Activated naive CD8-positive, alpha-beta T cell (primary cell): ENCODE results near the gene HUS1.
"Not testable (repeated sequence)": the region's sequence is repeated elsewhere in the genome, so short reads cannot be mapped to it uniquely, and the experiment has no call there.

Source experiments
- H3K27ac Mint-ChIP-seq: one replicate; pipeline ENCODE4 v1.8.0; 2021; ENCODE audit warnings: mixed read lengths
- H3K27me3 Mint-ChIP-seq: one replicate; pipeline ENCODE4 v1.8.0; 2021; ENCODE audit warnings: mixed read lengths
- H3K36me3 Mint-ChIP-seq: one replicate; pipeline ENCODE4 v1.8.0; 2021; ENCODE audit warnings: mixed read lengths
- H3K4me1 Mint-ChIP-seq: one replicate; pipeline ENCODE4 v1.8.0; 2021; ENCODE audit warnings: low read depth, mixed read lengths
- H3K4me3 Mint-ChIP-seq: one replicate; pipeline ENCODE4 v1.8.0; 2021; ENCODE audit warnings: mild to moderate bottlenecking, mixed read lengths
- H3K9me3 Mint-ChIP-seq: one replicate; pipeline ENCODE4 v1.8.0; 2021; ENCODE audit warnings: low read depth, mixed read lengths

The HUS1 gene

DNA sequence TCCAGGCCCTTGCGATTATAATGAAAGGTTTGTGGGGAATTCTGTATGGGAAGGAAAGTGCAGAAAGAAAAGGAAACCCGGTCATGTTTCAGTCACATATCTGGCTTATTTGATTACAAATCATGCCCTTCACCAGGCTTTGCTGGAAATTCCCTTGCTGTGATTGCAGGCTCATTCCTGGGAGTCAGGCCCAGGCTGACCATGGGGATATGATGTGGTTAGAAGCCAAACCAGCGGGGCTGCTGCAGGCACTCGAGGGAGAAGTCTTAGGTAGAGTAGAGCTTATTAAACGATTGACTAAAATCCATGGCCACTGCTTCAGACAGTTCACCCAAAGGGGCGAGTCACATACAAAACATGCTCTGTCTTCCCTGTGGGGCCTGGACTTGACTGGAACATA, 47.4 kb downstream of the HUS1 start:
- Mint-ChIP-seq H3K4me3 (no peak overlapping the region), H3K9me3 (no peaks in the 10 kb centered on the region), H3K36me3 (no peaks in the 10 kb centered on the region), H3K27me3 (no peaks in the 10 kb centered on the region), H3K4me1 (no peaks in the 10 kb centered on the region), H3K27ac (no peak overlapping the region)

DNA sequence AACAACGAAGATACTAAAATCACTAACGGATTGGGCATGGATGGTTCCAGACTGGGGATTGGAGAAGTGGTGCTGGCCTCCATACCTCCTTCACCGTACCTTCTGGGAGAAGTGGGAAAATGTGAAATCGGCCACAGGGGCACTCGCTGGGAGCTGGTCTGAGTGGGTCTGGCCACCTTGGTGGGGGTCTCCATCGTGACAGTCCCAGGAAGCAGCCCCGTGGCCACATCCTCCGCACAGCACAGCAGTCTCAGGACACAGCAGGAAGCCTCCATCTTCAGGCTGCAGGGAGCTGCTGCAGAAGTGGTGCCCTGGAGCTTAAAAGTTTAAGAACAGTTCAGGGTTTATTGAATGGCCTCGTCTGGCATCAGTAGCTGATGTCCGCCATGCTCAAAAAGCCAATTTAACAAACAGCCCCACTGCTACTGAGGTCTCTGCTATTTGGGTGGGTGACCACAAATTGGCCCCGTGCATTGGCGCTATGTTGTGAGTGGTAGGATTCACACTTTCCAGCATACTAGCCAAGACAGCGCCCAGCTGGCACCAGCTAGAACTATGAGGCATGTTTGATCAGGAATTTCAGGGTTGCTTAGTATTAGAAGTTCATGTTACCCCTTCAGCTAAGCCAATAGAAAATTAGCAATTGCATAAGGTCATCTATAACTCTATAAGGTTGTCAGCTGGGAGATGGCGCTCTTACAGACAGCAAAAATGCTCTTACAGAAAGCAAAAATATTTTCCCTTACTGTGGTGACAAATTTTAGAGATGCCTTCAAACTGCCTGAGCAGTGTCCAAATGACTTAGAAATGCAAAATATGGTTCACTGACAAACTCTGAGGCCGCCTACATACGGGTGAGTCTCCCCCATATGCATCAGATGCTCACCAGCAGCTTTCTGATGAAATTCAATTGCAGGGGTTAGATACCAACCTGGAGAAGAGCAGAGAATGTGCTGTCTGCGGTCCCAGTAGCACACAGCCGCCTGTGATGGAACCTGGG, 48.1 kb downstream of the HUS1 start:
- no peaks in the 10 kb centered on the region for H3K27me3 Mint-ChIP-seq
- H3K4me3 Mint-ChIP-seq = no peak overlapping the region
- H3K27ac Mint-ChIP-seq = no peak overlapping the region
- H3K36me3 Mint-ChIP-seq = no peaks in the 10 kb centered on the region
- H3K9me3 Mint-ChIP-seq = no peaks in the 10 kb centered on the region
- H3K4me1 Mint-ChIP-seq = no peaks in the 10 kb centered on the region

DNA sequence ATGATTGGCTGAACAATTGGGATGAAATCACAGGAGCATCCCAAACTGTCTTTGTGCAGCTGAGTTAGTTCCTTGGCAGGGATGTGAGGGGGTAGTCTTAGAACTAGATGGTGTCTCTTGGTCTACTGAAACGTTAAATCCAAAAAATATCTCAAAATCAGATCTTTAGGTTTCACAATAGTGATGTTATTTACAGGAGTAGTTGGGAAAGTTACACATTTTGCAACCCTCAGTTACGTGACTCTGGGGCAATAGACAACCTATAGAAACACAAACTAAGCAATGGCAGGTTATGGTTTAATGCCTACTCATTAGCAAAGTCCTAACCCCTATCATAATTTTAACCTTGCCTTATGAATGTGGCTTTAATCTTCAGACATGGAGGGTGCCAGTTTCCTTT, 55.1 kb downstream of the HUS1 start:
- H3K4me1 Mint-ChIP-seq = no peaks in the 10 kb centered on the region
- no peak overlapping the region for H3K27ac Mint-ChIP-seq
- H3K36me3 Mint-ChIP-seq = no peaks in the 10 kb centered on the region
- no peak overlapping the region for H3K4me3 Mint-ChIP-seq
- H3K27me3 Mint-ChIP-seq = no peaks in the 10 kb centered on the region
- H3K9me3 Mint-ChIP-seq = peaks cover 5% of the 10 kb centered on the region

DNA sequence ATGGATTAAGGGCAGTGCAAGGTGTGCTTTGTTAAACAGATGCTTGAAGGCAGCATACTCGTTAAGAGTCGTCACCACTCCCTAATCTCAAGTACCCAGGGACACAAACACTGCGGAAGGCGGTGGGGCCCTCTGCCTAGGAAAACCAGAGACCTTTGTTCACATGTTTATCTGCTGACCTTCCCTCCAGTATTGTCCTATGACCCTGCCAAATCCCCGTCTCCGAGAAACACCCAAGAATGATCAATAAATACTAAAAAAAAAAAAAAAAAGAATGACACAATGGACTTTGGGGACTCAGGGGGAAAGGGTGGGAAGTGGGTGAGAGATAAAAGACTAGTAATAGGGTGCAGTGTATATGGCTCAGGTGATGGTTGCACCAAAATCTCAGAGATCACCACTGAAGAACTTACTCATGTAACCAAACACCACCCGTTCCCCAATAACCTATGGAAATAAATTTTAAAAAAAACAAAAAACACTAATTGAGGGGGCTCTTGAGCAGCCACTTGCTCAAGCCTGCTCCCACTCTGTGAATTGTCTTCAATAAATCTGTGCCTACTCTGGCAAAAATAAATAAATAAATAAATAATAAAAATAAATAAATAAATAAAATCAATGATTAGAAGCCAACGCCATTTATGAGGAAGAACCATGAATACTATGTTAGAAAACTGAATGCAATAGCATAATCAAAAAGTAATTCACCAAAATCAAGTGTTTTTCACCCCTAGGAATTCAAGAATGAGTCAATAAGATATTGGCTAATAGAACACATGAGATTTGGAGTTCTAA, 56.1 kb downstream of the HUS1 start:
- not testable (repeated sequence) for H3K27me3 Mint-ChIP-seq, H3K36me3 Mint-ChIP-seq, H3K4me1 Mint-ChIP-seq, H3K9me3 Mint-ChIP-seq, H3K4me3 Mint-ChIP-seq, H3K27ac Mint-ChIP-seq

DNA sequence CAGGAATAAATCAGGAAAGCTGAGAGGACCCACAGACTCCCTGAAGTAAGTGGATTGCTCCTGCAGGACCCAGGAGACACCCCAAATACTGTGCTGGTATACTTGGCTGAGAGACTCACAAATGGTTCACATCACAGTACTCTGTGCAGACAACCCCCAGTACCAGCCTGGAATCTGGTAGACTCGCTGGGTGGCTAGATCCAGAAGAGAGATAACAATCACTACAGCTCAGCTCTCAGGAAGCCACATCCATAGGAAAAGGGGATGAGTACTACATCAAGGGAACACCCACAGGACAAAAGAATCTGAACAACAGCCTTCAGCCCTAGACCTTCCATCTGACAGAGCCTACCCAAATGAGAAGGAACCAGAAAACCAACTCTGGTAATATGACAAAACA, 62.9 kb downstream of the HUS1 start:
- H3K27me3 Mint-ChIP-seq, H3K4me3 Mint-ChIP-seq, H3K4me1 Mint-ChIP-seq, H3K9me3 Mint-ChIP-seq, H3K27ac Mint-ChIP-seq, H3K36me3 Mint-ChIP-seq: not testable (repeated sequence)

DNA sequence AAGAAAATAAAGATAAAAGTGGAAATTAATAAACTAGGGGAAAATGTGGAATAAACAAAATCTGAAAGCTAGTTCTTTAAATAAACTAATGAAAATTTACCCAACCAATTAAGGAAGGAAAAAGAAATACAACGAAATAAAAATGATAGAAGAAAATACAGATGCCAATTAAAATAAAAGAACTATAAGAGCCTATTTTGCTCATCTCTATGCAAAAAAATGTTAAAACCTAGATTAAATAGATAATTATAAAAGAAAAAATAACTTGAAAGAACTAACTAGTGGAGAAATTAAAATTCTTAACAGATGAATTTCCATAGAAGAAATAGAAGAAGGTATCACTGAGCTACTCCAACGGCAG, 63.8 kb downstream of the HUS1 start:
- Mint-ChIP-seq H3K9me3 (no peaks in the 10 kb centered on the region), H3K27me3 (peaks cover 3% of the 10 kb centered on the region), H3K4me1 (no peaks in the 10 kb centered on the region), H3K36me3 (no peaks in the 10 kb centered on the region), H3K4me3 (no peak overlapping the region), H3K27ac (no peak overlapping the region)

DNA sequence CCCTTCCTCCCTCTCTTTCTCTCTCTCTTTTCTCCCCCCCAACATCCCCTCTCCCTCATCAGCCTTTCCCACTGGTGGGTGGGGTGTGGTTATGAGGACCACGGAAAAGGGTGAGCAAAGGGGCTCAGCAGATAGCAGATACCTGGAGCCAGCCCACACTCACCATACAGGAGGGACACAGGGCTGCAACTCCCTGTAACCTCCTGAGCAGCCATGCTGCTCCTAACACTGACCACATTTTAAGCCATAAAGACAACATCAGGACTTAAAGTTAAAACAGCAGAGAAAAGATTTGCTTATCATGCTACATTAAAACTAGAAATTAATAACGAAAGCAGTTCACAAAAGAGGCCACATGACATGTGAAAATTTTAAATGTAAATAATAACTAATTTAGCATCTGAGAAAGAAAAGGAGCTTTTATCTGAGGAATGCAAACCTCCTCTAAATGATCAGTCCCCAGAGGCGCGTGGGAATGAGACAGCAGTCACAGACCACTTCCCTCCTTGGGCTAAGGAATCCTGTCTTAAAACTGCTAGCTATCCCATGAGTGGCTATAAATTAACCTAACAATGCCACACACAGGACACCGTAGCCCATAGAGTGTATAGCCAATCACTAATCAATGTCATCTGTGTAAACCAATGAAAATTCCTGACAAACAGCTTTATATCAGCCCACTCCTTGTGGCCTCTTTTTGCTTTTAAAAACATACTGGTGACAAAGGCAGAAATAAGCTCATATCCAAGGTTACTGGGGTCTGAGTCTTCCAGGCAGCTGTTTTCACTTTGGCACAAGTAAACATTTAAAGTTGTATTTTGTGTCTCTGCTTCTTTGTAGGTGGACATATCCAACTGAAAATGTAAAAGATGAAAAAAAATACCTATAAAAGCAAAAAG, 64.4 kb downstream of the HUS1 start:
- H3K27me3 Mint-ChIP-seq = peaks cover 3% of the 10 kb centered on the region
- H3K4me3 Mint-ChIP-seq = no peak overlapping the region
- H3K4me1 Mint-ChIP-seq = no peaks in the 10 kb centered on the region
- no peak overlapping the region for H3K27ac Mint-ChIP-seq
- H3K36me3 Mint-ChIP-seq = no peaks in the 10 kb centered on the region
- H3K9me3 Mint-ChIP-seq = no peaks in the 10 kb centered on the region
